HG02571 (cell line): Measurements from ENCODE around the gene VEGFA.
A peak's percentile ranks its signal among the peaks of the same experiment; 100 is the strongest.

Source experiments
- ATAC-seq: cut with Tn5 transposase; IDR thresholded peaks from one replicate; pipeline ENCODE4 v1.9.1; 2021; ENCODE audit warnings: mild to moderate bottlenecking, moderate library complexity; ENCODE audit not compliant: unreplicated experiment

Gene VEGFA

DNA sequence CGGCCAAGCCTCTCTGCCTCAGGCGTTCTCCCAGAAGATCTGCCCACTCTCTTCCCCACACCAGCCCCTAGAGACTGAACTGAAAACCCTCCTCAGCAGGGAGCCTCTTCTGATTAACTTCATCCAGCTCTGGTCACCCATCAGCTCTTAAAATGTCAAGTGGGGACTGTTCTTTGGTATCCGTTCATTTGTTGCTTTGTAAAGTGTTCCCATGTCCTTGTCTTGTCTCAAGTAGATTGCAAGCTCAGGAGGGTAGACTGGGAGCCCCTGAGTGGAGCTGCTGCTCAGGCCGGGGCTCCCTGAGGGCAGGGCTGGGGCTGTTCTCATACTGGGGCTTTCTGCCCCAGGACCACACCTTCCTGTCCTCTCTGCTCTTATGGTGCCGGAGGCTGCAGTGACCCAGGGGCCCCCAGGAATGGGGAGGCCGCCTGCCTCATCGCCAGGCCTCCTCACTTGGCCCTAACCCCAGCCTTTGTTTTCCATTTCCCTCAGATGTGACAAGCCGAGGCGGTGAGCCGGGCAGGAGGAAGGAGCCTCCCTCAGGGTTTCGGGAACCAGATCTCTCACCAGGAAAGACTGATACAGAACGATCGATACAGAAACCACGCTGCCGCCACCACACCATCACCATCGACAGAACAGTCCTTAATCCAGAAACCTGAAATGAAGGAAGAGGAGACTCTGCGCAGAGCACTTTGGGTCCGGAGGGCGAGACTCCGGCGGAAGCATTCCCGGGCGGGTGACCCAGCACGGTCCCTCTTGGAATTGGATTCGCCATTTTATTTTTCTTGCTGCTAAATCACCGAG, 14.2 kb downstream of the VEGFA start:
- ATAC-seq: no peak

DNA sequence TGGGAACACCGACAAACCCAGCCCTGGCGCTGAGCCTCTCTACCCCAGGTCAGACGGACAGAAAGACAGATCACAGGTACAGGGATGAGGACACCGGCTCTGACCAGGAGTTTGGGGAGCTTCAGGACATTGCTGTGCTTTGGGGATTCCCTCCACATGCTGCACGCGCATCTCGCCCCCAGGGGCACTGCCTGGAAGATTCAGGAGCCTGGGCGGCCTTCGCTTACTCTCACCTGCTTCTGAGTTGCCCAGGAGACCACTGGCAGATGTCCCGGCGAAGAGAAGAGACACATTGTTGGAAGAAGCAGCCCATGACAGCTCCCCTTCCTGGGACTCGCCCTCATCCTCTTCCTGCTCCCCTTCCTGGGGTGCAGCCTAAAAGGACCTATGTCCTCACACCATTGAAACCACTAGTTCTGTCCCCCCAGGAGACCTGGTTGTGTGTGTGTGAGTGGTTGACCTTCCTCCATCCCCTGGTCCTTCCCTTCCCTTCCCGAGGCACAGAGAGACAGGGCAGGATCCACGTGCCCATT, 15.3 kb downstream of the VEGFA start:
- no peak for ATAC-seq

GRCh38 chr6:43785904-43786303, 15.9 kb downstream of the VEGFA start:
- ATAC-seq: no peak

- no peak for ATAC-seq
Measured at GRCh38 chr6:43786664-43787329, 16.8 kb downstream of the VEGFA start.

DNA sequence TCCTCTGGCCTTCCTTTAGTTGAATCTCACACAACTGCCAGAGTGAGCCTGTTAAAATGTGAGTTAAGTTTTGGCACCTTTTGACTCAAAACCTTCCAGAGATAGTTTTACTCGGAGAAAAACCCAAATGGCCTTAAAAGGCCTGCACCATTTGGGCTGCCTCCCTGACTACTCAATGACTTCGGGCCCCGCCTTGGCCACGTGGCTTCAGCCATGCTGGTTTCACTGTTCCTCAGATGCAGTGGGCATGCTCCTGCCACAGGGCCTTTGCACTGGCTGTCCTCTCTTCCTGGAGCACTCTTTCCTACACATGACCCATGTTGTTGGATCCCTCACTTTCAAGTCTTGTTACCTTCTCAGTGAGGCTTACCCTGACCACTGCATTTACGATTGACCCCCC, 18.3 kb downstream of the VEGFA start:
- ATAC-seq: no peak

- ATAC-seq: no peak
Measured at GRCh38 chr6:43789447-43789846, 19.4 kb downstream of the VEGFA start.

- no peak for ATAC-seq
Measured at GRCh38 chr6:43790031-43790430, 20.0 kb downstream of the VEGFA start.

DNA sequence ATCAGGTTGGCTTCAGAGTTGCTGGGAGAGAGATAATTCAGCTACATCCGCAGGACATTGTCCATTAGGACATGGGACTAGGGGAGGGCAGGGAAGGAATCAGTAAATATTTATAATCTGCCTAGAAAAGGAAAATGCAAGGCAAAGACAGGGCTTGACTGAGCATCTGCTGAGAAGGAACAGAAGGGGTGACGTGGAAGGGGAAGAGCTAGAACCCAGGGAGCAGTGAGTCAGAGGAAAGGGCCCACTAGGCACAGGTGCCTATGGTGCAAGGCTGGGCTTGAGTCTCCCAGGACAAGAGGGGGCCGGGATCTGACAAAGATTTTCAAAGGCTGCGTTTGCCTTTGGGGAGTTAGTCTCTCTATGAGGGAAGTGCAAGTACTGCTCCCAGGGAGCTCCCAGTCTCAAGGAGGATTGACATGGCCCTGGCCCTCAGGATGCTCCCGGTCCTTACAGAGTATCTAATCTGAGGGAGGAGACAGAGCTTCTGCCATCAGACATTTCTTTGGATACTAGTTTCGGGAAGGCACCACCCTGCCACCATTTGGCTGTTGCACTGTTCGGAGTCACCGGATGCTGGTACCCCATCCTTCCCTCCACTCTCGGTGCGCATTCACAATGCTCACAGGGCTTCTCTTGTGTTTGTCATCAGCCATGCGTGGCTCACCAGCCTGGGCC, 21.9 kb downstream of the VEGFA start:
- ATAC-seq: no peak

- ATAC-seq: no peak
Measured at GRCh38 chr6:43793154-43793874, 23.3 kb downstream of the VEGFA start.

GRCh38 chr6:43793875-43794242, 23.8 kb downstream of the VEGFA start:
- no peak for ATAC-seq

DNA sequence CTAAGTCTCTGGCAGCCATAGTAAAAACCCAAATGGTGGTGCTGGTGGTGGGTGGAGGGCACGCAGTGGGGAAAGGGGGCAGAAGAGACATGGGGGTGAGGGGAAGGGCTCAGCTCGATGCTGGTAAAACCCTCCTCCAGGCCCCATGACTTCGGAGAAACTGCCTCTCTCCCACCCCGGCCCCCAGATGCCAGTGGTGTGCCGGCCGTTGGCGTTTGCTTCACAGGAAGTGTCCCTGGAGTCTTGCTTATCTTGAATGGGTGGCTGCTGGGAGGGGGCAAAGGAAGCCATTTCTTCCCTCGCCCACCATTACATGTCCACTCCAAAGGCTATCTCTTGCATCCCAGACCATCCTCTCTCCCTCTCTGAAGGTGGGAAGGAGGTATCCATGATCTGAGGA, 25.4 kb downstream of the VEGFA start:
- ATAC-seq: no peak

GRCh38 chr6:43796168-43796567, 26.2 kb downstream of the VEGFA start:
- ATAC-seq: no peak

DNA sequence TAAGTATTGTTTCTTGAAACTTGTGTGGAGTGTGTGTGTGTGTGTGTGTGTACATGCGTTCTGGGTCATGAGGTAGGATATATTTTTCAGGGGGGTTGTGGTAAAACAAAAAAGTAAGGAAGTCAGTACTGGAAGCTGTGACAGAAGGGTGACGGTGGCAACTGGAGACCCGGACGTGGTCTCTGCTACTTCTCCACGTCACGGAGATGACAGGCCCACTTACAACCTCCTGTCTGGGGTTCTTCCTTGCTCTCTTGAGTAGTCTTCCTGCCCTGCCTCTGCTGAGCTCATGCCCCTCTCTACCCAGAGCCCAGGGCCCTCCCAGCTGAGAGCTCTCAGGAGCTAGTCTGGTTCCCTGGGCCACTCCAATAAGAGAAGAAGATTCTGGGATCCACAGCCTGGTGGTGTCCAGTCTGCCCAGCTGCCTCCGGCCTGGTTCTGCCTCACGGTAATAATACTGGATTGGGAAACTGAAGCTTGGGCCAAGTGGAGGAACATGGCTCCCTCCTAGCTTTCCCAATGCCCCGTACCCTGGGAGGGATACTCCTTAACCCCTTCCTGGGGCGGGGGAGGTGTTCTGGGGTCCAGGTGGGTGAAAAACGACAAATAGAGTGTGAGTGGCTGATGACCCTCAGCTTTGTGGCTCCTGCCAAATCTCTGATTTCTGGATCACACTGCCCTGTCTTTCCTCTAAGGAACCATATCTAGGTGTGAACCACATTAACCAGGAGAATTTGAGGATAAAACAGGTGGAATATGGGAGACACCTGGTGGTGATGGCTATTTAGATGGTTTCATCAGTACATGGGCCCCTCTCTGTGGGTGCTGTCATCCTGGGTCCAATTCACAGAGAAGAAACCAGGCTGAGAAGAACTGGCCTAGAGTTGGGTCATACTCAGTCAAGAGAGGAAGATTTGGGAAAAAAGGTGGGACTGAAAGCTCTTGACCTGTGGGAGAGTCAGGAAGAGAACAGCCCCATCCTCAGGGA, 27.2 kb downstream of the VEGFA start:
- no peak for ATAC-seq

- no peak for ATAC-seq
Measured at GRCh38 chr6:43797919-43798318, 27.9 kb downstream of the VEGFA start.

DNA sequence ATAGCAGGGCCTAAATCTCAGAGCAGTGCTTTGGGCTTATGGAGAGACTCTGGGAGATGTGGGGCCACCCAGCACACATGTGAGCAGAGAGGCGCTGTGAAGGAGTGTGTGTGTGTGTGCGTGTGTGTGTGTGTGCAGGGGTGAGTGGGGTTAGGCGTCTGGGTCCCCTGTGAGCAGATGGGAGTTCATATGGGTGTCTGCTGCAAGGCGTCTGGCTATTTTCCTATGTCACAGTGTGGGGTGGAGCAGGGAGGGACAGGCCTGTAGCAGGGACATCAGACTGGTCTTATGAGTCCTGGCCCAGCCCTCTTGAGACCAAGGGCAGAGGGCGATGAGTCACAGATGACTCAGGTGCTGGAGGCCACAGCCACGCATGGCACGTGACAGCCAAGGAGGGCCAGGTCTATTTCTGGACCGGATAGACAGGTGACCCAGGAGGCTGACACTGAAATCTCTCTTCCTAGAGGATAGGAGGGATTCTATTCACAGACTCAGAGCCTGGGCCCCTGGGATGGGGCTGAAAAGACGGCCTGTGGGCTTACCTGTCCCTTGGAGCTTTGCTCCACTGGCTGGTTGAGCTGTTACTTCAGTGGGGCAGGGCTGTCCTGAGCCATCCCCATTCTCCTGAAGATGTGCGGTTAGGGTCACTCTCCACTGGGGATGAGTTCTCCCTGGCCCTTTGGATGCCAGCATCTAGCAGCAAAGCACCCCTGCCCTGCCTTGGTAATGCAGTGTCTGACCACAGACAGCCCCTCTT, 28.9 kb downstream of the VEGFA start:
- peak; percentile 69 for ATAC-seq

GRCh38 chr6:43799551-43800297, 29.7 kb downstream of the VEGFA start:
- ATAC-seq: no peak

DNA sequence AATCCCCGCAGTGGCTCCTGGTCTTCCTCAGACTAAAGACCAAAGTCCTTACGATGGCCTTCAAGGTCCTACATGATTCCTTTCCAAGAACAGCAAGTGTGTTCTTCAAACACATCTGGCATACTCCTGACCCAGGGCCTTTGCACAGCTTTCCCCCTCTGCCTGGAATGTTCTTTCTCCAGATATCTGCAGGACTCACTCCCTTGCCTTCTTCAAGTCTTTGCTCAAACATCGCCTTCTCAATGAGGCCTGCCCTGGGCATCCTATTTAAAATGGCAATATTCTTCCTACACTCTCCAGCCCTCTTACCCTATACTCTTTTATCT, 30.2 kb downstream of the VEGFA start:
- ATAC-seq: no peak

DNA sequence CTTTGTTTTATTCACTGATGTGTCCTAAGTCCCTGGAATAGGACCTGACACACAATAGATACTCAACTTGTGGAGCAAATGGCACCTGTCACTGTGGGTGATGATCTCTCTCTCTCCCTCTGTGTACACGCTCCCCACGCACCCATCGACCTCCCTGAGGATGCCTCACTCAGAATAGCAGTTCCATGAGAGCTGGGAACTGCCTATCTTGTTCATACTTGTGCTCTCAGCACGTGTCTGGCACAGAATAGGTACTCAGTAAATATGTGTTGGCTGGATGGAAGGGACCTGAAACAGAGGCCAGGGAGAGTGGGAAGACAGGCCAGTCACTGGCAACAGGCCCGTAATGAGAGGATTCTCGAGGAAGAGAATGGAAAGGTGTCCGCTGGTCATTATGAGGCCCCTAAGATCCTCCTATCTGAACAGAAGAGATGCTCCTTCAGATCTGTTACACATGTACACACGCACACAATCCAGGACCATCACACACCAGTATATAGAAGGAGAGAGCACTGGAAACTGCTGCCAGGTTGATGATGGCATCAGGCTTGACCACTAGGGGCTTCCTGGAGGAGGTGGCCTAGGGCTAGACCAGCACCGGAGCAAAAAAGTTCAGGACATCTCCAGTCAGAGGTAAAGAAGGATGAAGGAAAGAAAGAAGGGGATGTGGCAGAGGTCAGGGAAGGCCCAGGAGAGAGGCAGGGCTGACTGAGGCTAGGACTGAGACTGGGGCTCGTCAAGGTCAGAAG, 30.9 kb downstream of the VEGFA start:
- no peak for ATAC-seq
